Tibial nerve (tissue), 4 donors: Measurements from ENCODE around the gene MAPK8IP3. TPM values are rescaled to one million over a fixed set of nuclear protein-coding genes. Genes with fewer than 3 reads are reported as not detected.

Source experiments
- DNase-seq, 2 donors: peaks; one replicate each; pipeline ENCODE4 v3.0.0-alpha.2; 2019; ENCODE audit warnings: low spot score in 2 of 2
- H3K27ac ChIP-seq, 4 donors: fragments of 200-600 bp; sonication (generic) in 3 of 4; one replicate each; pipeline ENCODE4 v1.5.1; 2017 to 2019; ENCODE audit warnings: mild to moderate bottlenecking in 1 of 4
- H3K27me3 ChIP-seq, 2 donors: fragments of 200-600 bp; sonication (generic) in 1 of 2; one replicate each; pipeline versions ENCODE4 v1.5.1 to v1.6.0; 2017 to 2019
- H3K36me3 ChIP-seq, 3 donors: fragments of 200-600 bp; sonication (generic); one replicate each; pipeline ENCODE4 v1.5.1; 2018 to 2019
- H3K4me1 ChIP-seq, 4 donors: fragments of 200-600 bp; sonication (generic) in 3 of 4; one replicate each; pipeline ENCODE4 v1.5.1; 2017 to 2019
- H3K4me3 ChIP-seq, 4 donors: fragments of 200-600 bp; sonication (generic) in 3 of 4; one replicate each; pipeline ENCODE4 v1.5.1; 2017 to 2019; ENCODE audit warnings: mild to moderate bottlenecking in 1 of 4, moderate library complexity in 1 of 4
- H3K9me3 ChIP-seq, 4 donors: fragments of 200-600 bp; sonication (generic) in 3 of 4; one replicate each; pipeline ENCODE4 v1.5.1; 2017 to 2019
- CTCF ChIP-seq, 5 experiments: fragments of 200-600 bp in 3 of 5; fragments of 450-650 bp in 2 of 5; sonication (generic) in 3 of 5; IDR thresholded peaks; one replicate each; pipeline ENCODE4 v1.5.1; 2016 to 2019; ENCODE audit warnings: antibody characterized with exemption in 5 of 5, mild to moderate bottlenecking in 3 of 5, moderate library complexity in 2 of 5
- EP300 ChIP-seq, 2 donors: sonication (generic); formaldehyde crosslinking; IDR thresholded peaks; one replicate each; pipeline ENCODE4 v1.6.1; 2017; ENCODE audit warnings: antibody characterized with exemption in 2 of 2, mild to moderate bottlenecking in 1 of 2
- POLR2A ChIP-seq, 2 donors: fragments of 450-650 bp; IDR thresholded peaks; one replicate each; pipeline ENCODE4 v1.6.1; 2017; ENCODE audit warnings: antibody characterized with exemption in 2 of 2, mild to moderate bottlenecking in 2 of 2, moderate library complexity in 2 of 2
- WGBS, 2 donors: methylation state at CpG; one replicate each; pipeline ENCODE4 v1.1.5; 2018; 5-methylcytosine and 5-hydroxymethylcytosine counted together
- total RNA-seq, 4 donors: library from RNA; depleted of rRNA; stranded (reverse); fragments of >200 nt; gene quantifications; one replicate each; pipeline ENCODE4 v1.1.0, GENCODE V29; 2016

The MAPK8IP3 gene
- total RNA-seq, 4 donors from 2014 or later, result 92.6 to 188 (median 99.5) TPM

- WGBS, 2 donors, result 85 to 91% methylated on average over 23 to 24 of the region's 24 CpGs
- DNase-seq, result no peak
- Histone ChIP-seq H3K4me1 (no peaks in the 10 kb centered on the region), H3K27me3 (no peaks in the 10 kb centered on the region), H3K36me3 (peaks cover 6 to 92% (median 23%) of the 10 kb centered on the region in 3 donors), H3K9me3 (no peaks in the 10 kb centered on the region), H3K27ac (no peak overlapping the region), H3K4me3 (no peak overlapping the region)
- no peak for TF ChIP-seq POLR2A (IDR thresholded peaks at IDR 0.05)
- no peak for TF ChIP-seq CTCF (IDR thresholded peaks at IDR 0.05)
- TF ChIP-seq EP300 (IDR thresholded peaks at IDR 0.05), result no peak
Observed at GRCh38 chr16:1744338-1744840, 38.4 kb downstream of the MAPK8IP3 start.

GRCh38 chr16:1745181-1745899 is 39.3 kb downstream of the MAPK8IP3 start:
- H3K4me1 ChIP-seq, result no peaks in the 10 kb centered on the region
- peaks cover 6 to 100% (median 25%) of the 10 kb centered on the region in 3 donors for H3K36me3 ChIP-seq
- 81 to 86% methylated on average over 23 to 25 of the region's 25 CpGs for WGBS, 2 donors
- no peak for DNase-seq
- no peaks in the 10 kb centered on the region for H3K27me3 ChIP-seq
- no peak for TF ChIP-seq CTCF (IDR thresholded peaks at IDR 0.05)
- TF ChIP-seq POLR2A (IDR thresholded peaks at IDR 0.05), result no peak
- no peak for TF ChIP-seq EP300 (IDR thresholded peaks at IDR 0.05)
- no peak overlapping the region for H3K27ac ChIP-seq
- H3K4me3 ChIP-seq, result no peak overlapping the region
- H3K9me3 ChIP-seq, result no peaks in the 10 kb centered on the region

- no peaks in the 10 kb centered on the region for H3K9me3 ChIP-seq
- no peaks in the 10 kb centered on the region for H3K4me1 ChIP-seq
- no peak overlapping the region for H3K27ac ChIP-seq
- DNase-seq, result no peak
- 86 to 89% methylated on average over 21 to 26 of the region's 29 CpGs for WGBS, 2 donors
- TF ChIP-seq POLR2A (IDR thresholded peaks at IDR 0.05), result no peak
- no peak for TF ChIP-seq EP300 (IDR thresholded peaks at IDR 0.05)
- no peak for TF ChIP-seq CTCF (IDR thresholded peaks at IDR 0.05)
- no peaks in the 10 kb centered on the region for H3K27me3 ChIP-seq
- H3K36me3 ChIP-seq, result peaks cover 6 to 100% (median 18%) of the 10 kb centered on the region in 3 donors
- H3K4me3 ChIP-seq, result no peak overlapping the region
Observed at GRCh38 chr16:1745900-1746692, 40.1 kb downstream of the MAPK8IP3 start.

- peaks cover 6 to 100% (median 19%) of the 10 kb centered on the region in 3 donors for H3K36me3 ChIP-seq
- TF ChIP-seq POLR2A (IDR thresholded peaks at IDR 0.05) (no peak), CTCF (IDR thresholded peaks at IDR 0.05) (no peak), EP300 (IDR thresholded peaks at IDR 0.05) (no peak)
- 87 to 90% methylated on average over 18 to 31 of the region's 31 CpGs for WGBS, 2 donors
Observed at GRCh38 chr16:1746693-1747195, 40.7 kb downstream of the MAPK8IP3 start.

More at GRCh38 chr16:1746693-1747195, 40.7 kb downstream of the MAPK8IP3 start:
- Histone ChIP-seq H3K27me3 (no peaks in the 10 kb centered on the region), H3K4me1 (no peaks in the 10 kb centered on the region), H3K27ac (no peak overlapping the region), H3K9me3 (no peaks in the 10 kb centered on the region), H3K4me3 (no peak overlapping the region)
- DNase-seq, result no peak
